HepG2 (cell line): Measurements from ENCODE around the gene MARK2. TPM values are rescaled to one million over a fixed set of nuclear protein-coding genes. Genes with fewer than 3 reads are reported as not detected.

ENCODE experiments used
- ATF7 ChIP-seq, 2 experiments: fragments of 450-650 bp in 1 of 2; sonication (generic) in 1 of 2; formaldehyde crosslinking in 1 of 2; IDR thresholded peaks; 2 replicates each; pipeline versions ENCODE4 v1.4.0 to v1.6.1; 2016 to 2020; ENCODE audit warnings: antibody characterized with exemption in 1 of 2, mild to moderate bottlenecking in 1 of 2, missing genetic modification reagents in 1 of 2
- CEBPB ChIP-seq: IDR thresholded peaks from 2 replicates; pipeline ENCODE4 v1.6.1; 2011; ENCODE audit warnings: low read depth, low read length, improper control_type of control experiment, borderline replicate concordance
- CHD2 ChIP-seq: IDR thresholded peaks from 2 replicates; pipeline ENCODE4 v1.6.1; 2011; ENCODE audit warnings: low read depth, low read length, improper control_type of control experiment
- FOXJ3 ChIP-seq: sonication (generic); formaldehyde crosslinking; IDR thresholded peaks from 2 replicates; pipeline ENCODE4 v1.4.0; 2020; ENCODE audit warnings: missing genetic modification reagents, mild to moderate bottlenecking, borderline replicate concordance
- FOXK2 ChIP-seq: fragments of 450-650 bp; IDR thresholded peaks from 2 replicates; pipeline ENCODE4 v1.6.1; 2016
- GABPA ChIP-seq, 2 experiments: IDR thresholded peaks; 2 replicates each; pipeline ENCODE4 v1.6.1; 2011 to 2016; ENCODE audit warnings: low read depth in 2 of 2, low read length in 1 of 2, missing biosample characterization in 1 of 2, missing genetic modification characterization in 1 of 2
- HDAC6 ChIP-seq: fragments of 200-600 bp; sonication (generic); IDR thresholded peaks from 2 replicates; pipeline ENCODE4 v1.7.0; 2017; ENCODE audit warnings: mild to moderate bottlenecking, antibody characterized with exemption, low read length, low read depth
- HOXA7 ChIP-seq: sonication (generic); formaldehyde crosslinking; IDR thresholded peaks from 2 replicates; pipeline ENCODE4 v1.8.1; 2022; ENCODE audit warnings: mild to moderate bottlenecking, missing genetic modification reagents, moderate library complexity
- KDM5A ChIP-seq: fragments of 200-600 bp; sonication (generic); IDR thresholded peaks from 2 replicates; pipeline ENCODE4 v1.7.0; 2018; ENCODE audit warnings: antibody characterized with exemption, mild to moderate bottlenecking, low read length, borderline replicate concordance
- NR2F2 ChIP-seq: IDR thresholded peaks from 2 replicates; pipeline ENCODE4 v1.6.1; 2012; ENCODE audit warnings: low read depth, inconsistent platforms, borderline replicate concordance
- NRL ChIP-seq: sonication (generic); formaldehyde crosslinking; IDR thresholded peaks from 2 replicates; pipeline ENCODE4 v1.5.0; 2020; ENCODE audit warnings: missing genetic modification reagents, mild to moderate bottlenecking, moderate library complexity, borderline replicate concordance
- TEAD2 ChIP-seq: sonication (generic); formaldehyde crosslinking; IDR thresholded peaks from 2 replicates; pipeline ENCODE4 v1.9.0; 2021; ENCODE audit warnings: missing genetic modification reagents
- ZFYVE20 ChIP-seq: sonication (generic); formaldehyde crosslinking; IDR thresholded peaks from 2 replicates; pipeline ENCODE4 v1.8.0; 2023; ENCODE audit warnings: low read depth, mild to moderate bottlenecking, moderate library complexity, missing genetic modification reagents, borderline replicate concordance
- ZMYM3 ChIP-seq: sonication (generic); formaldehyde crosslinking; IDR thresholded peaks from 2 replicates; pipeline ENCODE4 v1.5.1; 2020; ENCODE audit warnings: mild to moderate bottlenecking, missing genetic modification reagents
- ZNF274 ChIP-seq: sonication (generic); formaldehyde crosslinking; IDR thresholded peaks from 2 replicates; pipeline ENCODE4 v1.5.1; 2020; ENCODE audit warnings: mild to moderate bottlenecking, missing genetic modification reagents
- ZNF329 ChIP-seq: sonication (generic); formaldehyde crosslinking; IDR thresholded peaks from 2 replicates; pipeline ENCODE4 v1.9.0; 2021; ENCODE audit warnings: low read depth, mild to moderate bottlenecking, missing genetic modification reagents
- ZNF577 ChIP-seq: sonication (generic); formaldehyde crosslinking; IDR thresholded peaks from 2 replicates; pipeline ENCODE4 v1.4.0; 2020; ENCODE audit warnings: mild to moderate bottlenecking, low read depth, missing genetic modification reagents, borderline replicate concordance
- polyA plus RNA-seq, 8 experiments: library from polyadenylated mRNA; depleted of rRNA in 3 of 8; stranded (reverse) in 7 of 8; unstranded in 1 of 8; fragments of >200 nt; fragmentation: Illumina TruSeq in 4 of 8; extraction: Trizol in 4 of 8; gene quantifications; 2 replicates each; pipeline versions ENCODE4 v1.2.1 to v1.2.3, GENCODE V29; 2011 to 2016; ENCODE audit warnings: low read depth in 4 of 8, missing spikeins in 1 of 8, mixed read lengths in 1 of 8; ENCODE audit not compliant: insufficient read depth in 1 of 8
- total RNA-seq, 5 experiments: library from RNA; depleted of rRNA; stranded (reverse); fragments of >200 nt; fragmentation: Illumina TruSeq; extraction: Trizol; gene quantifications; 2 replicates each; pipeline ENCODE4 v1.2.3, GENCODE V29; 2016; ENCODE audit warnings: low read depth in 1 of 5
- TF ChIP-seq, protein P1 (sequence below): IDR thresholded peaks from 2 replicates; pipeline ENCODE4 v1.6.1; 2018; ENCODE audit warnings: missing genetic modification reagents, mild to moderate bottlenecking, missing compliant biosample characterization
- TF ChIP-seq, protein P2 (sequence below): sonication (generic); formaldehyde crosslinking; IDR thresholded peaks from 2 replicates; pipeline ENCODE4 v1.5.1; 2020; ENCODE audit warnings: mild to moderate bottlenecking, missing genetic modification reagents, borderline replicate concordance
- TF ChIP-seq, protein P3 (sequence below): sonication (generic); formaldehyde crosslinking; conservative IDR thresholded peaks from 2 replicates; pipeline ENCODE4 v1.4.0; 2020; ENCODE audit warnings: missing genetic modification reagents

Gene MARK2
- total and polyA plus RNA-seq, 2 of the 13 experiments (the other 11 are each of a cell fraction or from before 2014, with no cell fraction given), result 13.5 to 13.9 TPM

DNA sequence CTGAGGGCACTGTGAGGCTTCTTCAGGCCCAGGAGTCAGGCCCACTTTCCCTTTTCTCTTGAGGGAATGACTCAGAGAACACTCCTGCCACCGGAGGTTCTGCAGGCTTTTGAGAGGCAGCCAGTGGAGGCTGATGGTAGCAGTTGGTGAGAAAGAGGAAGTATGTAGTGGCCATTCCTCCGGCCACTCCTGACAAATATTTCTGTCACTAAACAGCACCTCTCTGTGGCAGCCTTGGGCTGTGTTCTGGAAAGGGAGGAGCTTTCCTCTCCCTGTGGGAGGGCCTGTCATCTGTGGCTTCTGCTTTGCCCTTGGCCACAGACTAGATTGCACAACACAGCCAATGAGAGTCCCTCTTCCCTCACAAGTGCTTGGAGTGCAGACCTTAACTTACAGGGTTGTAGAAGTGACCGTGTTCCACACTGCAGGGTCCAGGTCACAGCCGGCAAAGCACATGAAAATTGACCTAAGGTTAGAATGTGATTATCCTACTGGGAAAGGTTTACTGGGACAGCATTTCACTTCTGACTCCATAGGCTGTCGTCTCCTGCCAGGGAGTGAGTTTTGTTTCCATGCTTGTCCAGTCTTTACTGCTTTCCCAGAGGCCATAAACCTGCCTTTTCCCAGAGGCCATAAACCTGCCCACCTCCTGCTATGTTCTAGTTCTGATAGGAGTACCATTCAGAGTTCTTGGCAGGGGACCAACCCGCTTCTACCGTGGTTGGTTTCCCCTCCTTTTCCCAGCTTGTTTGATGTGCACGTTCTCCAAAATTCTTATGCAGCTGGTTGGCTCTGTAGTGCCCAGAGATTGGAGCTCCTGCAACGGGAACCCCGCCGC, 33.3 kb downstream of the MARK2 start (continued):
- TF ChIP-seq TEAD2 (CRISPR knock-in tag), result no peak
- no peak for TF ChIP-seq HDAC6
- TF ChIP-seq, protein P1, sequence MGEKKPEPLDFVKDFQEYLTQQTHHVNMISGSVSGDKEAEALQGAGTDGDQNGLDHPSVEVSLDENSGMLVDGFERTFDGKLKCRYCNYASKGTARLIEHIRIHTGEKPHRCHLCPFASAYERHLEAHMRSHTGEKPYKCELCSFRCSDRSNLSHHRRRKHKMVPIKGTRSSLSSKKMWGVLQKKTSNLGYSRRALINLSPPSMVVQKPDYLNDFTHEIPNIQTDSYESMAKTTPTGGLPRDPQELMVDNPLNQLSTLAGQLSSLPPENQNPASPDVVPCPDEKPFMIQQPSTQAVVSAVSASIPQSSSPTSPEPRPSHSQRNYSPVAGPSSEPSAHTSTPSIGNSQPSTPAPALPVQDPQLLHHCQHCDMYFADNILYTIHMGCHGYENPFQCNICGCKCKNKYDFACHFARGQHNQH, result peak; percentile 88
- no peak for TF ChIP-seq ZNF274
- no peak for TF ChIP-seq ZNF329
- TF ChIP-seq FOXJ3, result no peak
- no peak for TF ChIP-seq NR2F2
- no peak for TF ChIP-seq ZNF577 (CRISPR knock-in tag)
- TF ChIP-seq, protein P2, sequence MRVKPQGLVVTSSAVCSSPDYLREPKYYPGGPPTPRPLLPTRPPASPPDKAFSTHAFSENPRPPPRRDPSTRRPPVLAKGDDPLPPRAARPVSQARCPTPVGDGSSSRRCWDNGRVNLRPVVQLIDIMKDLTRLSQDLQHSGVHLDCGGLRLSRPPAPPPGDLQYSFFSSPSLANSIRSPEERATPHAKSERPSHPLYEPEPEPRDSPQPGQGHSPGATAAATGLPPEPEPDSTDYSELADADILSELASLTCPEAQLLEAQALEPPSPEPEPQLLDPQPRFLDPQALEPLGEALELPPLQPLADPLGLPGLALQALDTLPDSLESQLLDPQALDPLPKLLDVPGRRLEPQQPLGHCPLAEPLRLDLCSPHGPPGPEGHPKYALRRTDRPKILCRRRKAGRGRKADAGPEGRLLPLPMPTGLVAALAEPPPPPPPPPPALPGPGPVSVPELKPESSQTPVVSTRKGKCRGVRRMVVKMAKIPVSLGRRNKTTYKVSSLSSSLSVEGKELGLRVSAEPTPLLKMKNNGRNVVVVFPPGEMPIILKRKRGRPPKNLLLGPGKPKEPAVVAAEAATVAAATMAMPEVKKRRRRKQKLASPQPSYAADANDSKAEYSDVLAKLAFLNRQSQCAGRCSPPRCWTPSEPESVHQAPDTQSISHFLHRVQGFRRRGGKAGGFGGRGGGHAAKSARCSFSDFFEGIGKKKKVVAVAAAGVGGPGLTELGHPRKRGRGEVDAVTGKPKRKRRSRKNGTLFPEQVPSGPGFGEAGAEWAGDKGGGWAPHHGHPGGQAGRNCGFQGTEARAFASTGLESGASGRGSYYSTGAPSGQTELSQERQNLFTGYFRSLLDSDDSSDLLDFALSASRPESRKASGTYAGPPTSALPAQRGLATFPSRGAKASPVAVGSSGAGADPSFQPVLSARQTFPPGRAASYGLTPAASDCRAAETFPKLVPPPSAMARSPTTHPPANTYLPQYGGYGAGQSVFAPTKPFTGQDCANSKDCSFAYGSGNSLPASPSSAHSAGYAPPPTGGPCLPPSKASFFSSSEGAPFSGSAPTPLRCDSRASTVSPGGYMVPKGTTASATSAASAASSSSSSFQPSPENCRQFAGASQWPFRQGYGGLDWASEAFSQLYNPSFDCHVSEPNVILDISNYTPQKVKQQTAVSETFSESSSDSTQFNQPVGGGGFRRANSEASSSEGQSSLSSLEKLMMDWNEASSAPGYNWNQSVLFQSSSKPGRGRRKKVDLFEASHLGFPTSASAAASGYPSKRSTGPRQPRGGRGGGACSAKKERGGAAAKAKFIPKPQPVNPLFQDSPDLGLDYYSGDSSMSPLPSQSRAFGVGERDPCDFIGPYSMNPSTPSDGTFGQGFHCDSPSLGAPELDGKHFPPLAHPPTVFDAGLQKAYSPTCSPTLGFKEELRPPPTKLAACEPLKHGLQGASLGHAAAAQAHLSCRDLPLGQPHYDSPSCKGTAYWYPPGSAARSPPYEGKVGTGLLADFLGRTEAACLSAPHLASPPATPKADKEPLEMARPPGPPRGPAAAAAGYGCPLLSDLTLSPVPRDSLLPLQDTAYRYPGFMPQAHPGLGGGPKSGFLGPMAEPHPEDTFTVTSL (CRISPR knock-in tag), result no peak
- no peak for TF ChIP-seq NRL (CRISPR knock-in tag)
- TF ChIP-seq ZMYM3 (CRISPR knock-in tag), result peak; percentile 51; the same call in 1 of the 2 replicates
- no peak for TF ChIP-seq CHD2
- TF ChIP-seq KDM5A, result no peak
- TF ChIP-seq, protein P3, sequence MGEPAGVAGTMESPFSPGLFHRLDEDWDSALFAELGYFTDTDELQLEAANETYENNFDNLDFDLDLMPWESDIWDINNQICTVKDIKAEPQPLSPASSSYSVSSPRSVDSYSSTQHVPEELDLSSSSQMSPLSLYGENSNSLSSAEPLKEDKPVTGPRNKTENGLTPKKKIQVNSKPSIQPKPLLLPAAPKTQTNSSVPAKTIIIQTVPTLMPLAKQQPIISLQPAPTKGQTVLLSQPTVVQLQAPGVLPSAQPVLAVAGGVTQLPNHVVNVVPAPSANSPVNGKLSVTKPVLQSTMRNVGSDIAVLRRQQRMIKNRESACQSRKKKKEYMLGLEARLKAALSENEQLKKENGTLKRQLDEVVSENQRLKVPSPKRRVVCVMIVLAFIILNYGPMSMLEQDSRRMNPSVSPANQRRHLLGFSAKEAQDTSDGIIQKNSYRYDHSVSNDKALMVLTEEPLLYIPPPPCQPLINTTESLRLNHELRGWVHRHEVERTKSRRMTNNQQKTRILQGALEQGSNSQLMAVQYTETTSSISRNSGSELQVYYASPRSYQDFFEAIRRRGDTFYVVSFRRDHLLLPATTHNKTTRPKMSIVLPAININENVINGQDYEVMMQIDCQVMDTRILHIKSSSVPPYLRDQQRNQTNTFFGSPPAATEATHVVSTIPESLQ (CRISPR knock-in tag), result no peak
- no peak for TF ChIP-seq ZFYVE20 (CRISPR knock-in tag)
- TF ChIP-seq FOXK2, result no peak
- TF ChIP-seq CEBPB, result peak; percentile 100
- no peak for TF ChIP-seq GABPA (IDR thresholded peaks at IDR 0.05; ENCODE audit: low read depth, low read length)
- peak; percentile 61; the same call in 1 of the 2 replicates for TF ChIP-seq GABPA (CRISPR knock-in tag; IDR thresholded peaks at IDR 0.05; ENCODE audit: low read depth)
- TF ChIP-seq HOXA7 (CRISPR knock-in tag), result no peak
- TF ChIP-seq ATF7 (IDR thresholded peaks at IDR 0.05), result no peak
- TF ChIP-seq ATF7 (CRISPR knock-in tag; IDR thresholded peaks at IDR 0.05), result no peak
